Fibroblast of skin of left quadriceps (primary cell): ENCODE results near the gene KCNJ16.

ENCODE experiments used
- DNase-seq, 2 experiments: peaks; one replicate each; pipeline ENCODE4 v3.0.0-alpha.2; 2013; ENCODE audit warnings: low read depth in 2 of 2

The KCNJ16 gene

DNA sequence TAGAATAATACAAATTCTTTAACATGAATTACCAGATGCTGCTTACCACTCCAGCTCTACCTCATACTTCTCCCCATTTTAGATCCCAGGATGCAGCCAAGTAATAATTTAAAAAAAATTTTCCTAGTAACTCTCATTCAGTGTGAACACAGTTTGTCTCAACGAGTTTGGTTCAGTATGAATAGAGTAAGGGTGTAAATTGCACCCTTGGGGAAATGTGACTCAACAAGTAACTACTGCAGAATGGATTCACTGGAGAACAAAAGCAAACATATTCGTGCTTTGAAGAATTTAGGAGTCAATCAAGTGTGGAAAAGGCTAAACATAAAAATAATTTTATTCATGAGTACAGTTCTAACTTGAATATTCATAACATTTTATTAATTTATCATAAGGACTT, 23.0 kb downstream of the KCNJ16 start:
- no peak for DNase-seq

DNA sequence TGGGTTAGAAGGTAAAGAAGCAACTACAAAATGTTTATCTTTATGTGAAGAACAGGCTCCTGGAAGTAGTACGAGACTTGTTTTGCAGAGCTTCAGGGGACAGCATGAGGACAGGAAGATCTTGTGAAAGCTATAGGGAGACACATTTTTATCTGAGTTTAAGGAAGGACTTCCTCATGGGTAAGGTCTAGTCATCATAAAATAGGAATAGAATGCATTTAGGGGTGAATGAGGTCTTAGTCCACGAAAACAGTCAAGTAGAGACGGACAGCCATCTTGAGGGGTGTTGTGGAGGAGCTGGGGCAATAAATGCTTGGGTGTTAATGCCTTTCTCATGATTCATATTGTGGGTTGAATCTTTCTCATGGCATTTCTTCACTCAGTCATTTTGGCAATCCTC, 24.3 kb downstream of the KCNJ16 start:
- DNase-seq, result no peak

- DNase-seq, result no peak
Observed at GRCh38 chr17:70099884-70100283, 24.9 kb downstream of the KCNJ16 start.

- DNase-seq, result no peak
Observed at GRCh38 chr17:70100983-70101382, 26.0 kb downstream of the KCNJ16 start.

DNA sequence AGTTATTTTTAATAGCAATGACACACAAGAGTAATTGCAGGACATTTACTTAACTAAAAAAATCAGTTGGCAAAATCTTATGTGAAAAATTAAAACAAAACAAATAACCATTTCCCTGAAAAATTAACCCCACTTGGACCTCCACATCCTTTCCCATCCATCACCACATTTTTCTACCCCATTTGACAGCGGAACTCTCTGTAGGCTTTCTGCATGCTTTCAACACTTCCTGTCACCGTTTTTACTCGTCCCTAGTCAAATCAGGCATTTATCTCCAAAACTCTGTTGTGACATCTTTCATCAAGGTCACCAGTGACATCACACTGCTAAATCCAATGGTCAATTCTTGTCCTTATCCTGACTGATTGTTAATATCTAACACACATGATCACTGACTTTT, 27.5 kb downstream of the KCNJ16 start:
- no peak for DNase-seq

- no peak for DNase-seq
Observed at GRCh38 chr17:70104791-70105523, 29.9 kb downstream of the KCNJ16 start.

- DNase-seq, result no peak
Observed at GRCh38 chr17:70105641-70106040, 30.6 kb downstream of the KCNJ16 start.

DNA sequence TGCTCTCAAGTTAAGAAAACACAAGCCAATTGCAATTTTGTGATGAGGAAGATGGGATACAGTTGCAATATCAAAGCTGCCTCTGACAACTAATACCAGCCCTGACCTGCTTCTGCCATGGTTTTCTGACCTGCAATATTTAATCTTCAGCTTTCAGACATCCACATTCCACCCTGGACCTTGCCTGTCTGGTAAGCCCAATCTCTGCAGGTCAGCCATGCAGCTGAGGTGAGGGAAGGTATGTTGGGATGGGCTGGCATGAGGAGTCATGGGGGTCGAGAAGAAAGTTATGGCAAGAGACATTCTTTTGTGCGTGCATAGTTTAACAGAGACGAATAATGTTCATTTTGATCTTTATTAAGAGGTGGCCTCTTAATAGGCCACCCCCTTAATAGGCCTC, 31.5 kb downstream of the KCNJ16 start:
- no peak for DNase-seq

DNA sequence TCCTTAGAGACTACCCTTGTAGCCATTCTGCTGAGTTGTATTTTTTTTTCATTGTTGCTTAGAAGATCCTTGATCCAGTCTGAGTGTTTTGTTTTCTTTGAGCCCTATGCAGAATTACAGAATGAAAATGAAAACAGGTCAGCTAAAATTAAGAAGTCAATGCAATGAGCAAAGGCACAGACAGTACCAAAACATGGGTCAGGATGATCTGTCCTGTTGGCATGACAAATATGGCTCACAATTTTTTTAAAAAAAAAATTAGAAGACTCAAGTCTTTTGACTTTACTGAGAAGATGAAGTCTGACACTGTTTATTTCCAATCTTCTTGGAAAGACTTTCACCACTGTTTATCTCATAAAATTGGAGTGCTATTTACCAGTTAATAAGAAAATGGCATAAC, 32.4 kb downstream of the KCNJ16 start:
- DNase-seq, result no peak

GRCh38 chr17:70107904-70108565, 33.0 kb downstream of the KCNJ16 start:
- DNase-seq, result no peak

DNA sequence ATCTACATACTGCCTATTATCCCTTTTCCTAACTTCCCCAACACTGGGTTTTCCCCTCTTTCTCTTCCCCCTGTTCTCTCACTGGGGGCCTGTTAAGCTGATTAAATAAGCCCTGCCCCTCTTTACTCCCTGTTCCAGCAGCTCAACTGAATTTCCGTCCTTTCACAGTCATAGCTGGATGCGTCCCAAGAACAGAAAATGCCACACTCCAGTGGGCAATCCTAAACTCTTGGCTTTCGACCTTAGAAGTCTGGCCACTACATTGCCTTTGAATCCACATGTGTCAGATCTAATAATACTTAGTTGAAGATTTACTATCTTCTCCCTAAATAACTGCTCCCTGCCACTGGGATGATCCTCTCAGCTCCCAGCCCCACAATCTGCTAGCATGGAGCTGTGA, 34.5 kb downstream of the KCNJ16 start:
- DNase-seq, result no peak

DNA sequence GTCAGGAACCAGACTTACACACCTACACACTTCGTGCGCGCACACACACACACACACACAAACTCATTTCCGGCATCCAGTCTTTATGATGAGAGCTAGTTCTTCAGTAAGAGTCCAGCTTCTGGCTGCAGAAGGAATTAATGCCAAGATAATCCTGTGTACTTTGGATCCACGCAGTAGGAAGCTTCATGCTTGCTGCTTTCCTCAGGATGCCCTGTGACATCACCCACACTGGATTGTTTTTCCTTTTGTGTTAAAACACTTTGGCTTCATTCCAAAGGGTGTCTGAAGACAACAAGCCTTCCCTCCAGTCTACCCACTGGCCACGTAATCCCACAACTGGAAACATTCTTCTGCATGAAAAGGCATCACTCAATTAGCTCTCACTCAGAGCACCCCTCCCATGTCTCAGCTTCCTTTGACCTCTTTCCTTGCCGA, 35.4 kb downstream of the KCNJ16 start:
- DNase-seq, result no peak

GRCh38 chr17:70111201-70111600, 36.2 kb downstream of the KCNJ16 start:
- DNase-seq, result no peak

DNA sequence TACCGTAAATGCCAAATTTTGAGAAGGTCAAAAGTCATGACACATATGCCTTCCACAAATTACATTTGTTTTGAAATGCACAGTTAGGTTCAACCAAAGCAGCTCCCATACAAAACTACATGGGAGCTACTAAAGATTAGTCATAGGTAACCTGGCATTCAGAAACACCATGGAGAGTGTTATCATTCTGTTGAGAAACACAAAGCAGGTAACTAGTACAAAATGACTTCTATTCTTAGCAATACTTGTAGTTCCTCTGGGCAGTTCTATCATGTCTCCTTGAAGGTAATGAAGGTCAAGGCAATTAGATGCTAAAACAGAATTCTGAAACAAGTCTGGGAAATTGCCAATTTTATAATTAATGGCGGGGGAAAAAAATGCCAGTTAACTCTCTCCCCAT, 39.4 kb downstream of the KCNJ16 start:
- DNase-seq, result no peak

DNA sequence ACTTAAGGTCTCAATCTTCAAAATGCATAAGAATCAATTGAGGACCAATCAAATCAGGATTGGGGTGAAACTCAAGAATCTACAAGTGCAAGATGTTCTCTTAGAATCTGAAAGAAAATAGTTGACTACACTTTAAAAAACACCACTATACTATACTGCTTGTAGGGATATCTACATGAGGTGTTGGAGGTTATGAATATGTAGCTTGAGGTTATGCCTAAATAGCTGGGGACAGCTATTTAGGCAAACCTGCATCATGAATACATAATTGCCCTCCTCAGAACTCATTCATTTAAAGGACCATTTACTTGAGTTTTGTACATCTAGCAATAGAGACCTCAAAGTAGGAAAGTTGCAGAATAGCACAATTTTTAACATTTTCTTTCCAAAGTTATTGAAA, 40.1 kb downstream of the KCNJ16 start:
- no peak for DNase-seq

- no peak for DNase-seq
Observed at GRCh38 chr17:70116919-70117318, 41.9 kb downstream of the KCNJ16 start.

DNA sequence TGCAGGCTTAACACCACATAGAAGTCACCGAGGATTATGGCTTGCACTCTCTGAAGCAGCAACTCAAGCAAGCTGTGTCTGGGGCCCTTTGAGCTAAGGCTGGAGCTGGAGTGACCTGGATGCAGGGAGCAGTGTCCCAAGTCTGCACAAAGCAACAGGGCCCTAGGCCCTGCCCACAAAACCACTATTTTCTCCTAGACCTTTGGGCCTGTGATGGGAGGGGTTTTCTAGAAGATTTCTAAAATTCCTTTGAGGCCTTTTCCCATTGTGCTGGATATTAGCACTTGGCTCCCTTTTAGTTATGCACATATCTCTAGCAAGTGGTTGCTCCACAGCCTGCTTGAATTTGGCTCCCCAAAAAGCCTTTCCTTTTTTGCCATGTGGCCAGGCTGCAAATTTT, 44.5 kb downstream of the KCNJ16 start:
- DNase-seq, result no peak

DNA sequence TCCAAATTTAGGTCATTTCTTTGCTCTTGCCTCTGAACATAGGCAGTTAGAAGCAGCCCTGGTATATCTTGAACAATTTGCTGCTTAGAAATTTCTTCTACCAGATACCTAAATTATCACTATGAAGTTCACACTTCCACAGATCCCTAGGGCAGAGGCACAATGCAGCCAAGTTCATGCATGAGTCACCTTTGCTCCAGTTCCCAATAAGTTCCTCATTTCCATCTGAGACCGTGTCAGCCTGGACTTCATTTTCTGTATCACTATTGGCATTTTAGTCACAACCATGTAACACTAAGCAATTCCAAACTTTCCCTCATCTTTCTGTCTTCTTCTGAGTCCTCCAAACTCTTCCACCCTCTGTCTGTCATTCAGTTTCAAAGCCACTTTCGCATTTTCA, 45.0 kb downstream of the KCNJ16 start:
- no peak for DNase-seq

DNA sequence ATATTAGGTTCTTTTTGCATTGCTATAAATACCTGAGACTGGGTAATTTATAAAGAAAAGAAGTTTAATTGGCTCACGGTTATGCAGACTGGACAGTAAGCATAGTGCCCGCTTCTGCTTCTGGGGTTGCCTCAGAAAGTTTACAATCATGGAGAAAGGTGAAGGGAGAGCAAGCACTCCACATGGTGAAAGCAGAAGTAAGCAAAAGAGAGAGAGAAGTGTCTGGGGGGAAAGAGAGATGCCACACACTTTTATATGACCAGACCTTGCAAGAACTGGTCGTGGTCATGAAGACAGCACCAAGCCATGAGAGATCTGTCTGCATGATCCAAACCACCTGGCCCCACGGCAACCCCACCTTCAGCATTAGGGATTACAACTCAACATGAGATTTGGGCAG, 45.4 kb downstream of the KCNJ16 start:
- DNase-seq, result no peak

- no peak for DNase-seq
Observed at GRCh38 chr17:70121126-70121525, 46.1 kb downstream of the KCNJ16 start.

DNA sequence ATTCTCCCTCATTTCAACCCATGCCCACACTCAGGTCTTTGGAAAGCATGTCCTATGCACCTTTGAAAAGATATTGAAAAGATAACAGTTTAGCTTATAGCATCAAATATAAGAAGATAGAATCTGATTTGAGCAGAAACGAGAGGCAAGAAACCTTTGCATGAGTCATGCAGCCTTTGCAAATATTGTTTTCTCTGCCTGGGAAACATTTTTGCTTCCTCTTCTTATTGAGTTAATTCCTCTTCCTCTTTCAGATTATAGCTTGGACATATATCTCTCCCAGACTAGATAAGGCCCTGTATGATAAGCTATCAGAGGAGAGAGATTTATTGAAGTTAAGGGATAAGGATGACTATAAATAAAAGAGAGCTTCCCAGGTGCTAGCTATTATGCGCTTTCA, 48.2 kb downstream of the KCNJ16 start:
- no peak for DNase-seq

- no peak for DNase-seq
Observed at GRCh38 chr17:70124723-70125122, 49.7 kb downstream of the KCNJ16 start.

GRCh38 chr17:70127221-70127873, 52.3 kb downstream of the KCNJ16 start:
- DNase-seq, result no peak
